GM10847 (cell line): Measurements from ENCODE around the gene MGA.

Experiments
- POLR2A ChIP-seq: IDR thresholded peaks from 2 replicates; pipeline ENCODE4 v1.6.1; 2011; ENCODE audit not compliant: insufficient read length; ENCODE audit errors: extremely low read depth

Gene MGA

DNA sequence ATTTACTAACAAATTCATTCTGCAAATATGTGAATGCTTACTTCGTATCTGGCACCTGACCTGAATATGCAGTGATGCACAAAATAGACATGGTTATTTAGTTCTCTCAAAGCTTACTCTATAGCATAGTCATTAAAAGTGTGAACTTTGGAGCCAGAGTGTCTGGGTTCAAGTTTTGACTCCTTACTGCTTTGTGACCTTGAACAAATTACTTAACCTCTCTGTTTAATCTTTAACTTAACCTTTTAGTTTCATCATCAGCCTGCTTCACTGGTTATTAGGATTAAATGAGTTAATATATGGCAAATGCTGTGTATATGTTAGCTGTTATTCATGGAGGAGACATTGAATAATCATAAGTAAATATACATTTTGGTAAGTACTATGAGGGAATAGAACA lies 12.1 kb upstream of the MGA start:
- no peak for TF ChIP-seq POLR2A

- TF ChIP-seq POLR2A = no peak
Observed at GRCh38 chr15:41648770-41649169, 11.4 kb upstream of the MGA start.

DNA sequence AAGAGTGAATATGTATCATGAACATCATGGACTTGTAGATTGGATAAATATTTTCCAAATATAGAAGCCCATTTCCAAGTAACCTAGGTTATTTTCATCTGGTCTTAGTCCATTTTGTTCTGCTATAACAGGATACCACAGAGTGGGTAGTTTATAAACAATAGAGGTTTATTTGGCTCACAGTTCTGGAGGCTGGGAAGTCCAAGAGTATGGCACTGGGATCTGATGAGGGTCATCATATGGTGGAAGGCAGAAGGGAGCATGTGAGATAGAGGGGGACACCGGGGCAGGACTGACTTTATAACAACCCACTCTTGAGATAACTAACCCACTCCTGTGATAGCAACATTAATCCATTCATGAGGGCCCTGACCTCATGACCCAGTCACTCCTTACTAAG lies 9.4 kb upstream of the MGA start:
- no peak for TF ChIP-seq POLR2A

GRCh38 chr15:41651373-41651772 lies 8.8 kb upstream of the MGA start:
- no peak for TF ChIP-seq POLR2A

DNA sequence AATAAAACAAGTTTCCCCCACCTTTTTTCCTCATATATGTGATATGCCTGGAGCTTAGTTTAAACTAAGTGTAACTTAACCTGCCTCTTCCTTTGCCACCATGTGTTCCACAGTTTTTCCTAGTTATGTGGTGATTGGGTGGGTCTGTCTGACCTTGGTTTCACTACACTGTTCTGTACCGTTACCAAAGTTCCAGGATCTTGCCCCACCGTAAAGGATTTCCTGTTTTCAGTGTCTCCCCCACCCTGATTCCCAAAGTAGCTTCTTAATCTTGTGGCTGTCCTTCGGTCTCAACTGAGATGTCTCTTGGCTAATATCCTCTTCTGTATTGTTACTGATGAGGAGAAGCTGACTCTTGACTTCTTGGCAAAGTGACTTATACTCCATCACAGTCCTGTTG lies 6.4 kb upstream of the MGA start:
- TF ChIP-seq POLR2A = no peak

DNA sequence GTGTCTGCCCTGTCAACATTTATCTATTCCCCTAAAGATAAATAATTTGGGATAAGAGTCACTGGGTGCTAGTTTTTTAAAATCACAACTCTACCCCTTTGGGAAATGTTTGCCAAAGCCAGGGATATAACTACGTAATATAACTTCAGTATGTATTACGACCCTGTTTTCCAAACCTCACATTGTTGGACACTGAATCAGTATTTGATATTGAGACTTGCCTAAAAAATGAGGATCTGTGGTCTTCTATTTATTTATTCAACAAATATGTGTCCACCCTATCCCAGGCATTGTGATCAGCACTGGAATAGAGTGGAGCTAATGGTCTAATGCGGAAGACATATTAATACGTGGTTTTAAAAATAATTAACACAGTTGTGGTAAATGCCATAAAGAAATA lies 4.5 kb upstream of the MGA start:
- TF ChIP-seq POLR2A = no peak

GRCh38 chr15:41656188-41656587 lies 4.0 kb upstream of the MGA start:
- TF ChIP-seq POLR2A = no peak

DNA sequence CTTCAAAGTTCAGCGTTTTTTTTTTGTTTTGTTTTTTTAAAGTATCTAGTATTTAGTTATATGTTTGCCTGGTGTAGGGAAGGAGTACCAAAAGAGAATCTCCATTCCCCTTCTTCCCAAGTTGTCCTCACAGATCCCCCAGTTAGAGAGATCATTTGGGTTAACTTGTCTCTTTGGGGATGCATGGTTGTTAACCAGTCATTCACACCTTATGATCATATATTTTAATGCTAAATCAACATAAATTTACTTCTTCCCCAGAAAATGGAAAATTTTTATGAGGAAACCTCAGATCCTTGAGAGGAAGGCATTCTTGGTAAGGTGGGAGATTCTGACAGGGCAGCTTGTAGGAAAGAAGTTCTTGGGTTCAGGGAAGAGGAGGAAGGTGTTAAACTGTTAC lies 1.5 kb upstream of the MGA start:
- no peak for TF ChIP-seq POLR2A

GRCh38 chr15:41659190-41659589 lies 1.0 kb upstream of the MGA start:
- no peak for TF ChIP-seq POLR2A

GRCh38 chr15:41659855-41660234 lies 360 bp upstream of the MGA start:
- TF ChIP-seq POLR2A = no peak

DNA sequence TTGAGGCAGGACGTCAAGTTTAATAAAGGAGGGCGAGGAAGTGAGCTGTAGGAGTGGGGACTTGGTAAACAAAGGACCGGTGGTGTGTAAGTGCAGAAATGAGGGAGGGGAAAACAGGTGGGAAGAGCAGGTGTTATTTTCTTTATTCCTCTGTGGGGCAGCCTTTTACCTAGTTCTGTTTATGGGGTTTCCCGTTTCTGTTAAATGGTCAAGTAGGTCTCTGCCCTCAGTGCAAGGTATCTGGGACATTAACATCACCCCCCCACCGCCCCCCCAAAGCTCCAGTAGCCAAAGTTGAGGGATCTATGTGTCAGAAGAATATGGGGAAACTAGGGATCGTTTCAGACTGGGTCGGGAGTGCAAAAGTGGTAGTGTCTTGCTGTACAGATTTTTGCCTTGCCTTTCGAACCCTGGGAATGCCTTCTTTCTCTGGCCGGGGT lies 893 bp downstream of the MGA start:
- no peak for TF ChIP-seq POLR2A

DNA sequence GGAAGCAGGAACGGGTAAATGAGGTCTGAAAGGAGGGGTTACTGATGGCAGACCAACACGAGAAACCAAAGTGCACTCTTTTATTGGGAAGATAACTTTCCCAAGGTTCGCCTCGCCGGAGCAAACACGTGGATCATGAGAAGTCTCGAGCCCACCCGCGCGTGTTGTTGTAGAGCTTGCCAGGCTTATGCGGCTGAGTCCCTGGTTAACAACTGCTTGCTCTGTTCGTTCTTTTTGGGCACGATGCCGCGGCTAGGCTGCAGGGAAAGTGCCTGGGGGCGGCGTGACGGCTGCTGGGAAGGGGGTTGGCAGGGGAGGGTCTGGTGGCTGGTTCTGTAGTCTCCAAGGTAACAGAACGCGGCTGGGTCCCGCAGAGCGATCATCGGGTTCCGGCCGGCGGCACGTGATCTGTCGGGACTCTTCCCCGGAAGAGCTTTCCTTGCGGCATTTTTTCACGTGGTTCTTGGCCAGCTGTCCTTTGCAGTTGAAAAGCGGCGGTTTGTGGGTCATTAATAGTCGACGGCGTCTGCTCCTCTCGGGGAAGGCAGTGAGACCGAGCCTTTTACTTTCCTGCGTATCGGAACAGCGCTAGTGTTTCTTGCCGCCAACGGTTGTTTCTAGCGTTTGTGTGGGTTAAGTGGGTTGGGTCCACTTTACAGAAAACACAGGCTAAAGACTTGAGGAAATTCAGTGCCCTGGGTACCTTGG lies 1.5 kb downstream of the MGA start:
- no peak for TF ChIP-seq POLR2A

GRCh38 chr15:41666353-41666920 lies 6.2 kb downstream of the MGA start:
- no peak for TF ChIP-seq POLR2A

- TF ChIP-seq POLR2A = no peak
Observed at GRCh38 chr15:41669701-41670100, 9.5 kb downstream of the MGA start.

DNA sequence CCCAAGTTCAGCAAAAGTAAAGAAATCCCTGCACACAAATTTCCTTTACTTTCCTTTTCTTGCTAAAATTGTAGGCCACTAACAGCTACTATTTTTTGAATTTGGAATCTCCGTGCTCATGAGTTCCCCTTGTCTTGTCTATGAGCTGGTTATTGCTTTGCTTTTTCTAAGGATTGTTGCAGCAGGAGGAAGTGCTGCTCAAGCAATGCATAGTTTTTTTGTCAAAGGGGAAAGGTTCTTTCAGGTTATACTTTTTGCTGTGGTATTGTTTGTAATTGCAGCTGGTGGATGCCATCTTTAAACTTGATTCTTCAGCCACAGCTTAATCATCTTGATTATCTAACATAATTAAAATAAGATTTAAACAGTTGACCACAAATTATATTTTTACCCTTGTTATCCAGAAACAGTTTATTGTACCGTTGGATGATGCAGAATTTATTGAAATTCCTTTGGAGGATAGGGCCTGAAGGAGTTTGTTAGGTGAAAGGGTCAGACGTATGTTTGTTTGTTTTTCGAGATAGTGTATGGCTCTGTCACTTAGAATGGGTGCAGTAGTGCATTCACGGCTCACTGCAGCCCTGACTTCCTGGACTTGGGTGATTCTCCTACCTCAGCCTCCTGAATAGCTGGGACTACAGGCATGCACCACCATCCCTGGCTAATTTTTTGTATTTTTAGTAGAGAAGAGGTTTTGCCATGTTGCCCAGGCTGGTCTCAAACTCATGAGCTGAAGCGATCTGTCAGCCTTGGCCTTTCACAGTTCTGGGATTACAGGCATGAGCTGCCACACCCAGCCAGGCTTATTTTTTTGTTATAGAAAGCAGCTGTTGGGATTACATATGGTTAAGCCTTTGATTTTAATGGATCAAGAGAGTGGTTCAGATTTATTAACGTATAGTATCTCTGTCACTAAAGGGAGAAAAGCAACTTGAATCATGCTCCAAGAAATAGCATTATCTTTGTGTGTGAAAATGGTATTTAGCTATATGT lies 11.7 kb downstream of the MGA start:
- no peak for TF ChIP-seq POLR2A

GRCh38 chr15:41675337-41675736 lies 15.1 kb downstream of the MGA start:
- no peak for TF ChIP-seq POLR2A
